Activated CD4-positive, CD25-positive, alpha-beta regulatory T cell treated with anti-CD3 and anti-CD28 coated beads, Interleukin-2, amount 50 U/mL, for 16 hours (primary cell): ENCODE measurements around the gene MAZ.
A peak's percentile ranks its signal among the peaks of the same experiment; 100 is the strongest.

Experiments
- DNase-seq: peaks from one replicate; pipeline ENCODE4 v3.0.0-alpha.2; 2020; ENCODE audit warnings: low read depth, low spot score

Gene MAZ

DNA sequence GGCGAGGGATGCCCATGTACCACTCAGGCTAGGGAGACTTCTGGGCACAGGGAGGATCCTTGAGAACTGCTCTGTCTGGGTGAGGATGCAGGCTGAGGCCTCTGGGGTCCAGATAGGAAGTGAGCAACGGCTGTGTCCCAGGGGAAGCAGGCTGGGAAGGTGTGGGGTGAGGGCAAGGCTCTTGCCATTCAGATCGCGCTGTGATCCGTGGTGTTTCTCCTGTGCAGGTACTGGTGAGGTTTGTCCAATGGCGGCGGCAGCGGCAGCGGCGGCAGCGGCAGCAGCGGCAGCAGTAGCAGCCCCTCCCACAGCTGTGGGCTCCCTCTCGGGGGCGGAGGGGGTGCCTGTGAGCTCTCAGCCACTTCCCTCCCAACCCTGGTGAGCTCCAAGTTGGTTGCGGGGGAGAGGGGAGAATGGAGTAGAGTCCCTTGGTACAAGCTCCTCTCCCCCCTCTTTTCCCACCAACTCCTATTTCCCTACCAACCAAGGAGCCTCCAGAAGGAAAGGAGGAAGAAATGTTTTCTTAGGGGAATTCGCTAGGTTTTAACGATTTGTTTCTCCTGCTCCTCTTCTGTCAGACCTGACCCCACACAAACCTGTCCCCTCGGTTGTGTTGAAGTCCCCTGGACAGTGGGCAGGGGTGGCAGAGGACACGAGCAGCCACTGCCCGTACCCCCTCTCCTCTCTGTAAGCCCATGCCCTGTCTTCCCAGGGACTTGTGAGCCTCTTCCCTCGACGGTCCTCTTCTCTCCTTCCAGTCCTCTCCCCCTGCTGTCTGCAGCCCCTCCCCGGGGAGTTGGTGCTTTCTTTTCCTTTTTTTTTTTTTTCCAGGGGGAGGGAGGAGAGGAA, 3.7 kb downstream of the MAZ start:
- no peak for DNase-seq

DNA sequence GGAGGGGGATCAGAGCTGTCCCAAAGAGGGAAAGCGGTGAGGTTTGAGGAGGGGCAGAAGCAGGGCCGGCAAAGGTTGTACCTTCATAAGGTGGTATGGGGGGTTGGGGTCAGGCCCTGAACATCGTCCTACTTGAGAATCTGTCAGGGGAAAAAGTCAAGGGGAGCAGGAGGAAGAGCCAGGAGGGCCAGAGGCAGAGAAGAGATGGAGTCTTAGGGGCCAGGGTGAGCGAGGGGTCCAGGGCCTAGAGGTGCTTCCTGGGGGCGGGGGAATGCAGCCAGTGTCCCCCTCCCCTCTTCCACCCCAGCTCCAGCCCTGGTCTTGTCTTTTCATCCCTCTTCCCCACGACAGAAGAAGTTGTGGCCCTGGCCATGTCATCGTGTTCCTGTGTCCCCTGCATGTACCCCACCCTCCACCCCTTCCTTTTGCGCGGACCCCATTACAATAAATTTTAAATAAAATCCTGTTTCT, 4.4 kb downstream of the MAZ start:
- no peak for DNase-seq

GRCh38 chr16:29811170-29811895, 5.0 kb downstream of the MAZ start:
- peak; percentile 39 for DNase-seq

DNA sequence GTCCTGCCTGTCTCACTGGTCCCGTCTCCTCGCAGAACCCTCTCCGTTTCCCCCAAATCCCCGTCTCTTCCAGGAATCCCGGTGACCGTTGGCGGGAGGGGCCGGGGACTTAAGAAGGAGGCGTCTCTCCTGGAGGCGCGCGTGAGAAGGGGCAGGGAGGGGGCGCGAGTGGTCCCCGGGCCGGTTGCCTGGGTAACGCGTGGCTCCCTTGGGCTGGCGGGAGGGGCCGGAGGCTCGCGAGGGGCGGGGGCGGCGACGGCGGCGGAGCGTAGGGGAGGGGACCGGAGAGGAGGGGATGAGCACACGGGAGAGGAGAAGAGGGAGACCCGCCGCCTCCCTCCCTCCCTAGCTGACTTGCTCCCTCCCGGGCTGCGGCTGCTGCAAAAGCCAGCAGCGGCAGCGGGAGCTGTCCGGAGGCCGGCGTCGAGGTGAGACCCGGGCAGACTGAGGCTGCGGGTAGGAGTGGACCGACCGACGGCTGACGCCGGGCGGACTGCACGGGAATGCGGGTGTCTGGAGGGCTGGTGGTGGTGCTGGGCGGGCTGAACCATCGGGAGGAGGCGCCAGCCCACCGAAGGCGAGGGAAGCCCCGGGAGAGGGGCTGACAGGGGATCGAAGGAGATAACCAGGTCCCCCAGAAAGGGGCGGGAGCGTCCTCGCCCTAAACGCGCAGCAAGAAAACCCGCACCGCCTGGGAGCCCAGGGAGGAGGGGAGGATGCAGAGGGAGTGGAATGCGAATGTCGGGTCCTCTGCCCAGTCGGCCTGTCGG, 5.8 kb downstream of the MAZ start, which contains the start of gene PRRT2:
Gene PRRT2, plus strand, starts transcription at position 298 of the 770 bp plus-strand sequence. CDS start 862 bp downstream, outside the sequence.
- DNase-seq = no peak

- no peak for DNase-seq
These were observed 6.7 kb downstream of the MAZ start for GRCh38 chr16:29812754-29813643.

DNA sequence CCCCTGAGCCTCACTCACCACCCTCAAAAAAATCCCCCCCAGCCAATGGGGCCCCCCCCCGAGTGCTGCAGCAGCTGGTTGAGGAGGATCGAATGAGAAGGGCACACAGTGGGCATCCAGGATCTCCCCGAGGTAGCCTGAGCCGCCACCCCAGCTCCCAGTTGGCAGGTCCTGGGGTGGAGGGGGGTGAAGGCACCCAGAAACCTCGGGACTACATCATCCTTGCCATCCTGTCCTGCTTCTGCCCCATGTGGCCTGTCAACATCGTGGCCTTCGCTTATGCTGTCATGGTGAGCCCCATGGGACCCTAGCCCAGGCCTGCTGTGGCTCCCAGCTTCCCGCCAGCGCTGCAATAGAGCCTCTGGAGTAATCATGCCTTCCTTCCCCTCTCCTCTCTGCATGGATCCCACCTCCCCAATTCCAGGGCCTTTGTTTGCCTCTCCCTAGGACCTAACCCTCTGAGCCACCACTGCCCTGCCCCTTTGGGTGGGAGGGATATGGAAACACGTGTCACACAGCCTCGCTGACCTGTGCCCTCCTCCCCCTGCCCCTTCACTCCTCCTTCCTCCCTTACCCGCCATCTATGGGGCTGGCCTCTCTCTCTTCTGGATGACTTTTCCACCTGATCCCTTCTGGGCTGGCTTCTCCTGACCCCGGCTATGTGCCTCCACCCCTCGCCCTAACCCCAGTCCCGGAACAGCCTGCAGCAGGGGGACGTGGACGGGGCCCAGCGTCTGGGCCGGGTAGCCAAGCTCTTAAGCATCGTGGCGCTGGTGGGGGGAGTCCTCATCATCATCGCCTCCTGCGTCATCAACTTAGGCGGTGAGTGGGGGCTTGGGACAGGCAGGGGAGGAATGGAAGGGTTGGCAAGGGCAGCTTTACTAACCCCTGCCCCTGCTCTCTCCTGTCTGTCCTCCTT, 7.6 kb downstream of the MAZ start:
- DNase-seq = no peak

- DNase-seq = no peak
These were observed 8.3 kb downstream of the MAZ start for GRCh38 chr16:29814592-29814991.

- DNase-seq = no peak
These were observed 8.8 kb downstream of the MAZ start for GRCh38 chr16:29815032-29815721.

- peak; percentile 95 for DNase-seq
These were observed 9.7 kb downstream of the MAZ start, which contains the start of gene PAGR1 for GRCh38 chr16:29815793-29816693. PAGR1 (plus strand) TSS chr16:29816152; CDS start chr16:29816526, 374 bp downstream.

- peak; percentile 16 for DNase-seq
These were observed 10.5 kb downstream of the MAZ start for GRCh38 chr16:29816694-29817441.

- no peak for DNase-seq
These were observed 11.8 kb downstream of the MAZ start for GRCh38 chr16:29818082-29818481.

GRCh38 chr16:29819506-29819905, 13.2 kb downstream of the MAZ start:
- no peak for DNase-seq

GRCh38 chr16:29820271-29820701, 14.0 kb downstream of the MAZ start, which contains the start of gene MVP:
MVP (plus strand) TSS chr16:29820462; CDS start chr16:29830550, 10,088 bp downstream.
- no peak for DNase-seq

- DNase-seq = no peak
These were observed 14.7 kb downstream of the MAZ start for GRCh38 chr16:29820730-29821642.

- no peak for DNase-seq
These were observed 15.3 kb downstream of the MAZ start for GRCh38 chr16:29821643-29822115.

- no peak for DNase-seq
These were observed 18.3 kb downstream of the MAZ start for GRCh38 chr16:29824589-29825144.
